HG03159 (cell line): ENCODE measurements around the gene MAGI1.

Source experiments
- ATAC-seq: cut with Tn5 transposase; IDR thresholded peaks from one replicate; pipeline ENCODE4 v1.9.1; 2021; ENCODE audit warnings: mild to moderate bottlenecking, moderate library complexity; ENCODE audit not compliant: unreplicated experiment

Gene MAGI1

GRCh38 chr3:65978116-65978515, 60.6 kb downstream of the MAGI1 start:
- ATAC-seq: no peak

- ATAC-seq: no peak
Measured at GRCh38 chr3:65975032-65975431, 63.7 kb downstream of the MAGI1 start.

DNA sequence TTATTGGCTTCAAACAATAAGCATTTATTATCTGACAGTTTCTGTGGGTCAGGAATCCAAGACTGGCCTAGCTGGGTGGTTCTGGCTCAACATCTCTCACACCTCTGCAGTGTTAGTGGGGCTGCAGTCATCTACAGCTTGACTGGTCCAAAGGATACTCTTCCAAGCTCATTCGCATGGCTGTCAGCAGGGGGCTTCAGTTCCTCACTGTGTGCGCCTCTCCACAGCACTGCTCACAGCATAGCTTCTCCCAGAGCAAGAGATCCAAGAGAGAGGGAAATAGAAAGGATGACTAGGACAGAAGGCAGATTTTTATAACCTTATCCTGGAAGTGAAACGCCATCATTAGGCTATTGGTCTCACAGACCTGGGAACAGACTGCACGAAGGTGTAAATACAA, 64.2 kb downstream of the MAGI1 start:
- no peak for ATAC-seq

GRCh38 chr3:65972765-65973164, 66.0 kb downstream of the MAGI1 start:
- no peak for ATAC-seq

GRCh38 chr3:65971293-65972252, 67.1 kb downstream of the MAGI1 start:
- no peak for ATAC-seq

DNA sequence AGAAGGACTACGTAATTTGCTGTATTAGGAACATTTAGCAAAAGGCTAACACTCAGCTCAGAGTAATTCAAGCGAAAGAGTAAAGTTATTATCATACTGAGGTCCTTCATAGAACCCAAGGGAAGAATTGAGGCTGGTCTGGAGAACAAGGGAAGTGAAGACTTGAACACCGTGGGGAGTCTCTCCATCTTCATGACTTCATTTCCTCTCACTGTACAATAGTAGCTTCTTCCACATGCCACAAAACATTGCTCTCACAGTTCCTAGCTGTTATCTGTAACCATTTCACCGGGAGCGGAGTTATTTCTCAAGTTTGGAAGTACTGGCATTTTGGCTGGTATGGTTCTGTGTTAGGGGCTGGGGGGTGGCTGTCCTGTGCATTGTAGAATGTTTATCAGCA, 69.7 kb downstream of the MAGI1 start:
- ATAC-seq: no peak

GRCh38 chr3:65967451-65967850, 71.3 kb downstream of the MAGI1 start:
- ATAC-seq: no peak

DNA sequence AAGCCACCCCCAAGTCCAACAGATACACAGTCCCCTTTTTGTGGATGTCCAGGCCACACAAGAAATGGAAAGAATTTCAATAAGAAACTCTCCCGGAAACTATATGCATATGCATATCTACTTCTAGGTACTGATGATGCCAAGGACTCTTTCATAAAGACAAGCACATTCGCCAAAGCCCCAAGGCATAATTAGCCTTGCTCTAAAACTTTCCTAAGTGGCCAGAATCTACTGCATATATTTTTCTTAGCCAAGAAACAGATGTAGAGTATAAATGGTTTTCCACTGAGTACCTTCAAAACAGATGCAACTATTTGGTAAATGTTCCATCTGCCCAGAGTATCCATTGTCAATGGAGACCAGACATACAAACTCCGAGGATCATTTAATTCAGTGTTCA, 73.9 kb downstream of the MAGI1 start:
- ATAC-seq: no peak

DNA sequence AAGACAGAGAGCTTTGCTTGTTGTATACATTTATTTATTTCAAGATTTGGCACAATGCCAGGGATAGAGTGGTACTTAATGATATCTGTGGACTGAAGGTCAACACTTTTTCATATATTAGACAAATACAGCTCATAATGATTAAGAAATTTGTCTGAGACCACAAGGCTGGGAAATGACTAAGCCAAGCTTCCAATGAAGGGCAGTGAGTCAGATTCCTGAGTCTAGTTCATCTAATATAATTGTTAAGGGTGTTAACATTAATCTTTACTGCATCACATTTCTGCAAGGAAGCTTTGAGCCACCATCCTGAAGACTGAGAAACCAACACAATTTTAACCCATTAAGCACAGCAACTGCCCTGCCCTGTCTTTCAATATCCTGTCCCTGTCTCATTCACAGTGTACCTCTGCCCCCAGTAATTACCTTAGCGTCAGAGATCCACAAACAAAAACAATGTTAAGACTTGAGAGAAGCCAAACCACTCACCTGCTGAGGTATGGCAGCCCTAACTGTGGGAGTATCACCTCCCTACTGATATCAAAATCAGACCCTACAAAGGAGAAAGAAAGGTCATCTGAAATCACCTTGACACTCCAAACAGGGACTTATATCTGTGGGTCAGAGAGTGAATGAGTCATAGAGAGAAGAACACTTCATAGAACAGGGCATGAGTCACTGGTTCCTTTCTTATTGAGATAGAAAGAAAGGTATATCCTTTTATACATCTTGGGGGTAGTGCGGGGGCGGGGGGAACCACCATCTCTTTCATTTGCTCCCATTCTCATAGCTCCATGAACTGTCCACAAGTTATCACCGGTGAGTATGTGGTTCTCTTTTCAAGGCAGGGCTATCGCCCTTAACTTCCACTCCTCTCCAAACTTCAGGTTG, 74.7 kb downstream of the MAGI1 start:
- ATAC-seq: peak; percentile 98

DNA sequence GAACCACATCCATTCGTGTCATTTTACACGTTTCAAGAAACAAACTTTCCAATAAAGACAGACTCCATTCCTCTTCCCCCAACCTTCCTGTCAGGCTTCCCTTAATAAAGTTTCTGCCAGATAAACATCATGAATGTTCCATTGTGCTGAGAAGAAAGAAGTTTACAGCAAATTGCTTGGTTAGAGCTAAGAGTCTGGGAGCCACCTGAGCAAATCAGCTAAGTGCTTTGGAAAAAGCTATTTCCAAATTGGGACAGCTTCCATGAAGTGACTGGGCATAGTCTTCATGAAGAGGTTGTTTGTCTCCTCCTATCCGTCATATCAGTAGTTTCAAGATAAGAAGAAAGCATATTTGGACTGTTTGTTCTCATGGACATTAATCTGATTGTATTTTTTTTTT, 77.0 kb downstream of the MAGI1 start:
- no peak for ATAC-seq

DNA sequence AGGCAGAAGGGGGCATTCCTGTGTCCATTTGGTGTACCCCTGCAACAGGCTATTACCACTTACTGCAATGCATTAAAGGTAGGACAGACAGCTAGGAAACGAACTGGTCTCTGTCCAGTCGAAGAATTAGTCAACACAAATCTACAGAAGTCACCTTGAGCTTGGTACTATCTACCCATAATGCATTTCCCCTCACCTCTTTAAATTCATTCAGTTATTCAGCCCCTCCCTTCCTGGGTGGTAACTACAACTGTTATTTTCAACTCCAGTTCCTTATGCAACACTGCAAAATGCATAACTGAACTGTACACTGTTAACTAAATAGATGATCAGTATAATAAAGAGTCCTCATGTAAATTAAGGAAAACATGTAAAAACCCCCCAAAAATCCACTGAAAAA, 77.6 kb downstream of the MAGI1 start:
- no peak for ATAC-seq

- no peak for ATAC-seq
Measured at GRCh38 chr3:65960087-65960486, 78.6 kb downstream of the MAGI1 start.

GRCh38 chr3:65958216-65958615, 80.5 kb downstream of the MAGI1 start:
- no peak for ATAC-seq

DNA sequence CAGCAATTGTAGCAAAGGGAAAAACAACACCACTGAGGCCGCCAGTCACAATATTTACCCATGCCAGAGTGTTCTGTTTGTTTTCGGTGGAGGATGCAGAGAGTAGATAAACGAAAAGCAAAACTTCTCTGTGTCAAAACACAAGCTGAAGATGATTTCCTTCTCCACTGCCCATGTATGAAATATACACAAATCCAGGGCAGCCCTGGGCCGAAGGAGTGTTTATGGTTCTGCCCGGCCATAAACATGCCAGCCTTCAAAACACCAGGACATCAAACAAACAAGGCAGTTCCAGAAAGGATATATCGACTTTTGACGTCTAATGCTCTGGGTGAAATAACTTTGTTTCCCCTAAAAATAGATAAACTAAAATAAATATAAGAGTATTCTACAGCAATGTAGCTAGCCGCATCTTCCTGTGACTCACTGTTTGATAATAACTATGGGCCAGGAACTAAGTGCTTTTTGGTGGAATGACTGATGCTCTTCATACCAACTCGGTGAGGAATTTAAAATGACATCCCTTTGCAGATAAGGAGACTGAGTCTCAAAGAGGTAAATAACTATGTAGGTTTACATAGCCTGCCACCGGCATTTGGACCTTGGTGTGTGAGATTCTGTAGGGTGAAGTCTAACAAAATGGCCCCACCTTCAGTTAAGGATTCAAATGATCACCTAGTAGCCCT, 82.8 kb downstream of the MAGI1 start:
- no peak for ATAC-seq

- ATAC-seq: no peak
Measured at GRCh38 chr3:65953881-65954733, 84.6 kb downstream of the MAGI1 start.

GRCh38 chr3:65953301-65953812, 85.4 kb downstream of the MAGI1 start:
- no peak for ATAC-seq

GRCh38 chr3:65952842-65953241, 85.9 kb downstream of the MAGI1 start:
- no peak for ATAC-seq

DNA sequence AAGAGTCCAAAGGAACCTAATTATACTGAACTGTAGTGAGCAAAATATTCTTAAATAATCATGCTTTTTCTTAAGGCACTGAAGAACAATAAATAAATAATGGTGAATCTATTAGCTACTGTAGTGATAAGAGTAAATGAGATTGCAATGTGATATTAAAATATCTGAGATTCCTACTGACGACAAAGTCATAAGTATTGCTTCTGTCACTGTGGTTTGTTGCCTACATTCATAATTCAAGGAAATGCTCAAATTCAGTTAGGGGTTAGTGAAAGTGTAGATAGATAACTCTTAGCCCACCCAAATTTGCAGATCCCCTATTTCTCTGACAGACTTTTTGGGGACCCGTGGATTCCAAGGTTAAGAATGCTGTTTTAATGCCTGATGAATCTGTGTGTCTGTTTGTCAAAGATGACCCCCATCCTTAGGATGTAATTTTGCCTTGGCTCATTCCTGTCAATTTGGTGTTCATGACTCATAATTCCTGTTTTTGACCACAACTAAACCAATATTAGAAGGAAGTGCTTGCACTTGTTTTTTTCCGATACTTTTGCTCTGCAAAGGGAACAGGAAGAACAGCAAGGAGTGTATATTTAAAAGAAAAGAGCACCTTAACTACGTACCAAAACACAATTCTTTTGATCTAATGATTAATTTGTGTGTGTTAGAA, 86.7 kb downstream of the MAGI1 start:
- no peak for ATAC-seq
